22Rv1 (cell line): Measurements from ENCODE around the gene GUCY2C.

Experiments used
- CTCF ChIP-seq: fragments of 450-650 bp; IDR thresholded peaks from 2 replicates; pipeline ENCODE4 v1.5.1; 2017; ENCODE audit warnings: mild to moderate bottlenecking
- ZFX ChIP-seq: fragments of 450-650 bp; IDR thresholded peaks from 2 replicates; pipeline ENCODE4 v1.6.1; 2017; ENCODE audit warnings: antibody characterized with exemption, borderline replicate concordance

DNA sequence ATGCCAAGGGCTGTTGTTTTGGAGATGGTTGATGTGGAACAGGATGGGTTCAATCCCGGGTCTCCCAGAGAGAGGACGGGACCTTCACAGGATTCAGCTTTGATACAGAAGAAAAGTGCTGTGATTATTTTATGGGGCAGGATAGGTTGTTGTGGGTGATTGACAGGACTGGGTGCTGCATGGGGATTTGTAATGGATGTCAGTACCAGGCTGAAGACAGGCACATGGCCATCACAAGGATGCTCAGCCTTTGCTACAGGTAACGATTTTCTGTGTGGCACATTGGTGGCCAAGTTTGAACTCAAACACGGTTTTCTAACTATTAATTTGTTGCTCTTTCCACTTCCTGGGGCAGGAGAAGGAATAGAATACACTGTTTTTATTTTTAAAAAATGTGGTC lies 4.5 kb upstream of the GUCY2C start:
- TF ChIP-seq CTCF (no peak), ZFX (no peak)
